ENCODE measurements around the gene NACC2. TPM values are rescaled to one million over a fixed set of nuclear protein-coding genes. Genes with fewer than 3 reads are reported as not detected.

The NACC2 gene
- total and polyA plus RNA-seq, 2 donors (not counting 1 experiment from before 2014, with no cell fraction given): 0.34 to 1.9 TPM

GRCh38 chr9:136141682-136142413, 46.8 kb upstream of the NACC2 start:
- H3K27ac ChIP-seq (ENCODE audit: low read length in 2 of 2): no peak overlapping the region
- no peak for ATAC-seq (ENCODE audit: low read depth)
- no peak overlapping the region for H2AFZ ChIP-seq (ENCODE audit: insufficient read depth, low read depth, low read length, poor library complexity, severe bottlenecking)
- H3K4me1 ChIP-seq (ENCODE audit: control insufficient read depth in 2 of 2, insufficient read depth in 2 of 2, low read length in 2 of 2): no peaks in the 10 kb centered on the region
- TF ChIP-seq CTCF (IDR thresholded peaks at IDR 0.05) (no peak), EZH2 (IDR thresholded peaks at IDR 0.05; ENCODE audit: borderline replicate concordance, insufficient read depth, low read depth, low read length, poor library complexity, severe bottlenecking) (no peak)
- no peak for DNase-seq
- peaks cover 0 to 40% (median 3%) of the 10 kb centered on the region in 4 experiments for H3K27me3 ChIP-seq (replicated peaks in 1 of 4; ENCODE audit: control extremely low read depth in 1 of 4, control insufficient read depth in 3 of 4, insufficient read depth in 4 of 4, low read length in 3 of 4)
- H3K79me2 ChIP-seq (ENCODE audit: control insufficient read depth, insufficient read depth, low read length): no peaks in the 10 kb centered on the region
- peaks cover 15% of the 10 kb centered on the region for H3K27me3 Mint-ChIP-seq
- H3K4me2 ChIP-seq (replicated peaks; ENCODE audit: low read depth, low read length, poor library complexity, severe bottlenecking): no peak overlapping the region
- peaks cover 0 to 2% (median 0%) of the 10 kb centered on the region in 3 donors for H3K9me3 ChIP-seq (ENCODE audit: control extremely low read depth in 1 of 3, control insufficient read depth in 2 of 3, insufficient read depth in 1 of 3, low read length in 2 of 3)
- H3K36me3 ChIP-seq (replicated peaks in 1 of 2; ENCODE audit: control extremely low read depth in 1 of 2, control insufficient read depth in 1 of 2, extremely low read depth in 1 of 2, insufficient read depth in 2 of 2, low read length in 1 of 2): no peaks in the 10 kb centered on the region
- ChIA-PET POLR2A (no interaction called here), CTCF (interaction anchor here (0.5 to 2.0 kb wide), 6 partner anchors 9 to 178 kb away, joined by 3 to 7 read pairs (median 3); no protein-coding TSS in a partner anchor)
- H3K9ac ChIP-seq (ENCODE audit: low read length): no peak overlapping the region
- H3K4me1 Mint-ChIP-seq: no peaks in the 10 kb centered on the region
- no peaks in the 10 kb centered on the region for H3K9me3 Mint-ChIP-seq (ENCODE audit: insufficient read depth)
- H4K20me1 ChIP-seq (ENCODE audit: control insufficient read depth, insufficient read depth, low read length, poor library complexity, severe bottlenecking): no peaks in the 10 kb centered on the region
- no peak overlapping the region for H3K4me3 Mint-ChIP-seq
- H3K27ac Mint-ChIP-seq: no peak overlapping the region
- H3K4me3 ChIP-seq (ENCODE audit: control extremely low read depth in 1 of 5, extremely low read depth in 1 of 5, insufficient read depth in 1 of 5, low read depth in 2 of 5, low read length in 4 of 5): no peak overlapping the region
- WGBS (ENCODE audit: insufficient coverage): 89% methylated on average over 17 of the region's 19 CpGs
- intact Hi-C loops (cut with micrococcal nuclease): no loop called here

GRCh38 chr9:136140966-136141365, 45.9 kb upstream of the NACC2 start:
- intact Hi-C loops (cut with micrococcal nuclease): no loop called here
- no peak for ATAC-seq (ENCODE audit: low read depth)
- Mint-ChIP-seq H3K4me3 (no peak overlapping the region), H3K27me3 (peaks cover 10% of the 10 kb centered on the region), H3K9me3 (ENCODE audit: insufficient read depth) (no peaks in the 10 kb centered on the region), H3K4me1 (no peaks in the 10 kb centered on the region), H3K27ac (no peak overlapping the region)
- Histone ChIP-seq H3K4me3 (ENCODE audit: control extremely low read depth in 1 of 5, extremely low read depth in 1 of 5, insufficient read depth in 1 of 5, low read depth in 2 of 5, low read length in 4 of 5) (no peak overlapping the region), H3K4me1 (ENCODE audit: control insufficient read depth in 2 of 2, insufficient read depth in 2 of 2, low read length in 2 of 2) (no peaks in the 10 kb centered on the region), H3K79me2 (ENCODE audit: control insufficient read depth, insufficient read depth, low read length) (no peaks in the 10 kb centered on the region), H3K27me3 (replicated peaks in 1 of 4; ENCODE audit: control extremely low read depth in 1 of 4, control insufficient read depth in 3 of 4, insufficient read depth in 4 of 4, low read length in 3 of 4) (peaks cover 0 to 34% (median 3%) of the 10 kb centered on the region in 4 experiments), H3K36me3 (replicated peaks in 1 of 2; ENCODE audit: control extremely low read depth in 1 of 2, control insufficient read depth in 1 of 2, extremely low read depth in 1 of 2, insufficient read depth in 2 of 2, low read length in 1 of 2) (no peaks in the 10 kb centered on the region), H2AFZ (ENCODE audit: insufficient read depth, low read depth, low read length, poor library complexity, severe bottlenecking) (no peak overlapping the region), H3K9me3 (ENCODE audit: control extremely low read depth in 1 of 3, control insufficient read depth in 2 of 3, insufficient read depth in 1 of 3, low read length in 2 of 3) (peaks cover 0 to 2% (median 0%) of the 10 kb centered on the region in 3 donors), H3K4me2 (replicated peaks; ENCODE audit: low read depth, low read length, poor library complexity, severe bottlenecking) (no peak overlapping the region), H4K20me1 (ENCODE audit: control insufficient read depth, insufficient read depth, low read length, poor library complexity, severe bottlenecking) (no peaks in the 10 kb centered on the region), H3K27ac (ENCODE audit: low read length in 2 of 2) (no peak overlapping the region), H3K9ac (ENCODE audit: low read length) (no peak overlapping the region)
- ChIA-PET CTCF (interaction anchor here (0.8 to 2.0 kb wide), 5 partner anchors 12 to 128 kb away, joined by 3 to 7 read pairs (median 3); no protein-coding TSS in a partner anchor), POLR2A (no interaction called here)
- WGBS (ENCODE audit: insufficient coverage): 79% methylated on average over 6 of the region's 14 CpGs
- DNase-seq: no peak
- TF ChIP-seq EZH2 (IDR thresholded peaks at IDR 0.05; ENCODE audit: borderline replicate concordance, insufficient read depth, low read depth, low read length, poor library complexity, severe bottlenecking) (no peak), CTCF (IDR thresholded peaks at IDR 0.05) (no peak)
